ENCODE results near the gene RPE65.

The RPE65 gene

GRCh38 chr1:68448365-68448764 is 1.4 kb downstream of the RPE65 start:
- TF ChIP-seq, protein P1, sequence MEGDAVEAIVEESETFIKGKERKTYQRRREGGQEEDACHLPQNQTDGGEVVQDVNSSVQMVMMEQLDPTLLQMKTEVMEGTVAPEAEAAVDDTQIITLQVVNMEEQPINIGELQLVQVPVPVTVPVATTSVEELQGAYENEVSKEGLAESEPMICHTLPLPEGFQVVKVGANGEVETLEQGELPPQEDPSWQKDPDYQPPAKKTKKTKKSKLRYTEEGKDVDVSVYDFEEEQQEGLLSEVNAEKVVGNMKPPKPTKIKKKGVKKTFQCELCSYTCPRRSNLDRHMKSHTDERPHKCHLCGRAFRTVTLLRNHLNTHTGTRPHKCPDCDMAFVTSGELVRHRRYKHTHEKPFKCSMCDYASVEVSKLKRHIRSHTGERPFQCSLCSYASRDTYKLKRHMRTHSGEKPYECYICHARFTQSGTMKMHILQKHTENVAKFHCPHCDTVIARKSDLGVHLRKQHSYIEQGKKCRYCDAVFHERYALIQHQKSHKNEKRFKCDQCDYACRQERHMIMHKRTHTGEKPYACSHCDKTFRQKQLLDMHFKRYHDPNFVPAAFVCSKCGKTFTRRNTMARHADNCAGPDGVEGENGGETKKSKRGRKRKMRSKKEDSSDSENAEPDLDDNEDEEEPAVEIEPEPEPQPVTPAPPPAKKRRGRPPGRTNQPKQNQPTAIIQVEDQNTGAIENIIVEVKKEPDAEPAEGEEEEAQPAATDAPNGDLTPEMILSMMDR (IDR thresholded peaks at IDR 0.05) = no peak
- Mint-ChIP-seq H3K4me3 (no peak overlapping the region), H3K36me3 (ENCODE audit: low read depth) (no peaks in the 10 kb centered on the region), H3K4me1 (peaks cover 23% of the 10 kb centered on the region), H3K27ac (no peak overlapping the region), H3K9me3 (no peaks in the 10 kb centered on the region), H3K27me3 (ENCODE audit: low read depth, poor library complexity) (peaks cover 1% of the 10 kb centered on the region)
- DNase-seq = no peak

DNA sequence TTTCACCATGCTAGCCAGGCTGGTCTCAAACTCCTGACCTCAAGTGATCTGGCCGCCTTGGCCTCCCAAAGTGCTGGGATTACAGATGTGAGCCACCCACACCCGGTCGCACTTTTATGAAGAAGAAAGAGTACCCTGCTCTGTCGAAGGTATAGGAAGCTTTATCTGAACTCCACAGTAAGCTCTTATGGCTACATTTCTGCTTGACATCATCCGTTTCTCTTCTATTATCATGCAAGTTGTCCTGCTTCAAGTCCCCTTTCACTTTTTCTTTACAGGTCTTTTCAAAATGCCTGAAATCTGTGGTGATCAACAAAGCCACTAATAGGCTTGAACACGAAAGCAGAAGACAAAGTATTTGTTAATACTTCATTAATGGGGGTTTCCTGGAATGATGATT is 4.0 kb downstream of the RPE65 start:
- TF ChIP-seq, protein P1 (IDR thresholded peaks at IDR 0.05) = no peak
- H3K9me3 Mint-ChIP-seq = no peaks in the 10 kb centered on the region
- no peak overlapping the region for H3K27ac Mint-ChIP-seq
- DNase-seq = no peak
- no peak overlapping the region for H3K4me3 Mint-ChIP-seq
- peaks cover 4% of the 10 kb centered on the region for H3K27me3 Mint-ChIP-seq (ENCODE audit: low read depth, poor library complexity)
- H3K36me3 Mint-ChIP-seq (ENCODE audit: low read depth) = no peaks in the 10 kb centered on the region
- H3K4me1 Mint-ChIP-seq = peaks cover 23% of the 10 kb centered on the region

- TF ChIP-seq, protein P1 (IDR thresholded peaks at IDR 0.05) = peak; percentile 61
- Mint-ChIP-seq H3K27me3 (ENCODE audit: low read depth, poor library complexity) (peaks cover 4% of the 10 kb centered on the region), H3K4me3 (no peak overlapping the region), H3K27ac (no peak overlapping the region), H3K9me3 (no peaks in the 10 kb centered on the region), H3K36me3 (ENCODE audit: low read depth) (no peaks in the 10 kb centered on the region), H3K4me1 (peaks cover 8% of the 10 kb centered on the region)
- peak; percentile 31 for DNase-seq
These were observed 6.8 kb downstream of the RPE65 start for GRCh38 chr1:68442822-68443556.

- H3K27me3 Mint-ChIP-seq (ENCODE audit: low read depth, poor library complexity) = peaks cover 4% of the 10 kb centered on the region
- no peaks in the 10 kb centered on the region for H3K36me3 Mint-ChIP-seq (ENCODE audit: low read depth)
- no peak overlapping the region for H3K4me3 Mint-ChIP-seq
- TF ChIP-seq, protein P1 (IDR thresholded peaks at IDR 0.05) = no peak
- peaks cover 8% of the 10 kb centered on the region for H3K4me1 Mint-ChIP-seq
- H3K27ac Mint-ChIP-seq = no peak overlapping the region
- H3K9me3 Mint-ChIP-seq = no peaks in the 10 kb centered on the region
- DNase-seq = no peak
These were observed 7.7 kb downstream of the RPE65 start for GRCh38 chr1:68442006-68442405.

- TF ChIP-seq, protein P1 (IDR thresholded peaks at IDR 0.05) = no peak
- DNase-seq = no peak
- peaks cover 8% of the 10 kb centered on the region for H3K4me1 Mint-ChIP-seq
These were observed 11.4 kb downstream of the RPE65 start for GRCh38 chr1:68438310-68438709.

DNA sequence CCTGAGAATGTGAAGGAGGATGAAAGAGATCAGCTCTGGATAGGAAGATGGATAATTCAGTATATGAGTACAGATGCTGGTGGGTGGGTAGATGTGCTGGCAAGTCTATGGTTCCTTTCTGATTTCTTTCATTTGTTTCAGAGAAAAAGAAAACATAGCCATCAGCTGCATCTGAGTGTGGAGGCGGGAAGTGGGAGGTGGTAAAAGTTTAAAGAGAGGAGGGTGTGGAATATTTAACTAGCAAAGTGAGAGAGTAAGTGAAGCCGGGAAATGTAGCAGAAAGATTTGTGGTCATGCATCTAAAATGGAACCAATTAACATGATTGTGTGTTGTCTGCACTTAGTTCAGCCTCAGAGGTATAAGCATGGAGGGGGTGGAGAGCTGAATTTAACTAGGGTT is 16.4 kb downstream of the RPE65 start:
- peaks cover 9% of the 10 kb centered on the region for H3K4me1 Mint-ChIP-seq
- H3K27me3 Mint-ChIP-seq (ENCODE audit: low read depth, poor library complexity) = no peaks in the 10 kb centered on the region
- H3K36me3 Mint-ChIP-seq (ENCODE audit: low read depth) = no peaks in the 10 kb centered on the region
- H3K4me3 Mint-ChIP-seq = no peak overlapping the region
- H3K9me3 Mint-ChIP-seq = no peaks in the 10 kb centered on the region
- TF ChIP-seq, protein P1 (IDR thresholded peaks at IDR 0.05) = no peak
- no peak overlapping the region for H3K27ac Mint-ChIP-seq
- DNase-seq = no peak

More at GRCh38 chr1:68438310-68438709, 11.4 kb downstream of the RPE65 start:
- Mint-ChIP-seq H3K4me3 (no peak overlapping the region), H3K27ac (no peak overlapping the region), H3K27me3 (ENCODE audit: low read depth, poor library complexity) (peaks cover 2% of the 10 kb centered on the region), H3K36me3 (ENCODE audit: low read depth) (no peaks in the 10 kb centered on the region), H3K9me3 (no peaks in the 10 kb centered on the region)
